ENCODE results near the gene ANKRD33B. TPM values are rescaled to one million over a fixed set of nuclear protein-coding genes. Genes with fewer than 3 reads are reported as not detected.

The ANKRD33B gene
- total and polyA plus RNA-seq, 2 of the 8 experiments (the other 6 are each of a cell fraction or from before 2014, with no cell fraction given): 6.9 to 20.6 TPM

GRCh38 chr5:10695759-10696543, 132.1 kb downstream of the ANKRD33B start:
- no peak overlapping the region for H2AK5ac ChIP-seq (ENCODE audit: low read depth, low read length)
- no peak overlapping the region for H3K27ac ChIP-seq (ENCODE audit: low read depth, low read length)
- H3K56ac ChIP-seq (replicated peaks; ENCODE audit: insufficient read length, low read depth, low read length): no peak overlapping the region
- H3K79me1 ChIP-seq (ENCODE audit: low read depth, low read length): no peaks in the 10 kb centered on the region; the same call in 1 of the 2 replicates
- DNase-seq (ENCODE audit: low read depth in 1 of 2, low spot score in 2 of 2): no peak
- H3K23ac ChIP-seq (ENCODE audit: insufficient read length): no peak overlapping the region
- WGBS, 2 experiments (ENCODE audit: extremely low coverage in 1 of 2, insufficient coverage in 1 of 2, insufficient read length in 1 of 2, insufficient replicate concordance in 2 of 2, low coverage in 1 of 2, low lambda C conversion rate in 2 of 2, missing lambda C conversion rate in 1 of 2): 76% methylated on average over 7 of the region's 7 CpGs; no CpG with 5 or more reads in 1 of the 2 experiments
- H2AFZ ChIP-seq (ENCODE audit: low read length): no peak overlapping the region
- H3K9ac ChIP-seq (replicated peaks in 1 of 4; ENCODE audit: extremely low read depth in 1 of 4, low read depth in 3 of 4, low read length in 3 of 4): no peak overlapping the region
- H2BK15ac ChIP-seq (ENCODE audit: low read length): no peak overlapping the region
- no peak overlapping the region for H2BK120ac ChIP-seq (replicated peaks; ENCODE audit: low read depth, low read length)
- H4K8ac ChIP-seq (ENCODE audit: extremely low read depth, insufficient read depth, low read length): no peak overlapping the region
- no peaks in the 10 kb centered on the region for H3K9me3 ChIP-seq (ENCODE audit: insufficient read depth in 2 of 2, low read depth in 1 of 2, low read length in 1 of 2)
- no peak overlapping the region for H2BK20ac ChIP-seq (ENCODE audit: low read length)
- H2BK5ac ChIP-seq (ENCODE audit: low read depth, low read length): no peak overlapping the region
- peaks cover 0 to 2% of the 10 kb centered on the region in 2 experiments for H4K20me1 ChIP-seq (replicated peaks in 1 of 2; ENCODE audit: control insufficient read depth in 1 of 2, insufficient read depth in 2 of 2, low read length in 2 of 2)
- peaks cover 0 to 10% (median 6%) of the 10 kb centered on the region in 4 experiments; a peak in 6 of 7 replicates for H3K4me1 ChIP-seq (replicated peaks in 1 of 4; ENCODE audit: control insufficient read depth in 3 of 4, insufficient read depth in 4 of 4, low read length in 3 of 4)
- POLR2A ChIA-PET (ENCODE audit: partially characterized antibody): no interaction called here
- H3K27me3 ChIP-seq (replicated peaks in 1 of 4; ENCODE audit: control insufficient read depth in 3 of 4, extremely low read depth in 1 of 4, insufficient read depth in 3 of 4, low read length in 3 of 4): no peaks in the 10 kb centered on the region
- no peak overlapping the region for H3K4me3 ChIP-seq (ENCODE audit: extremely low read depth in 1 of 4, insufficient read depth in 2 of 4, low read depth in 3 of 4, low read length in 4 of 4)
- FAIRE-seq: no peak
- H4K5ac ChIP-seq (ENCODE audit: insufficient read length, low read depth, low read length): no peak overlapping the region
- no peaks in the 10 kb centered on the region for H3K36me3 ChIP-seq (ENCODE audit: control insufficient read depth in 2 of 4, insufficient read depth in 4 of 4, low read length in 3 of 4)
- no peak overlapping the region for H3K14ac ChIP-seq (ENCODE audit: insufficient read length)
- no peak overlapping the region for H3K18ac ChIP-seq (ENCODE audit: extremely low read depth, low read length)
- CTCF ChIA-PET (ENCODE audit: partially characterized antibody): interaction anchor here (0.6 to 9.6 kb wide), 28 partner anchors 7 to 641 kb away, joined by 3 to 132 read pairs (median 4); no protein-coding TSS in a partner anchor
- H3K79me2 ChIP-seq (ENCODE audit: control insufficient read depth in 1 of 2, insufficient read depth in 2 of 2, low read length in 2 of 2): no peaks in the 10 kb centered on the region
- no peak overlapping the region for H3K4me2 ChIP-seq (ENCODE audit: insufficient read depth in 1 of 2, low read depth in 2 of 2, low read length in 2 of 2)
- TF ChIP-seq TEAD4 (IDR thresholded peaks at IDR 0.05; ENCODE audit: low read depth, low read length): no peak
- H3K4ac ChIP-seq (replicated peaks; ENCODE audit: insufficient read length, low read depth, low read length): no peak overlapping the region
- no peak overlapping the region for H2BK12ac ChIP-seq (ENCODE audit: low read depth, low read length)
- H3K23me2 ChIP-seq (ENCODE audit: low read depth, low read length): no peaks in the 10 kb centered on the region
- H4K91ac ChIP-seq (replicated peaks; ENCODE audit: insufficient read length, low read length): no peak overlapping the region
